Measurements from ENCODE around the gene LRIT3.
A peak's percentile ranks its signal among the peaks of the same experiment; 100 is the strongest.

The LRIT3 gene, protein sequence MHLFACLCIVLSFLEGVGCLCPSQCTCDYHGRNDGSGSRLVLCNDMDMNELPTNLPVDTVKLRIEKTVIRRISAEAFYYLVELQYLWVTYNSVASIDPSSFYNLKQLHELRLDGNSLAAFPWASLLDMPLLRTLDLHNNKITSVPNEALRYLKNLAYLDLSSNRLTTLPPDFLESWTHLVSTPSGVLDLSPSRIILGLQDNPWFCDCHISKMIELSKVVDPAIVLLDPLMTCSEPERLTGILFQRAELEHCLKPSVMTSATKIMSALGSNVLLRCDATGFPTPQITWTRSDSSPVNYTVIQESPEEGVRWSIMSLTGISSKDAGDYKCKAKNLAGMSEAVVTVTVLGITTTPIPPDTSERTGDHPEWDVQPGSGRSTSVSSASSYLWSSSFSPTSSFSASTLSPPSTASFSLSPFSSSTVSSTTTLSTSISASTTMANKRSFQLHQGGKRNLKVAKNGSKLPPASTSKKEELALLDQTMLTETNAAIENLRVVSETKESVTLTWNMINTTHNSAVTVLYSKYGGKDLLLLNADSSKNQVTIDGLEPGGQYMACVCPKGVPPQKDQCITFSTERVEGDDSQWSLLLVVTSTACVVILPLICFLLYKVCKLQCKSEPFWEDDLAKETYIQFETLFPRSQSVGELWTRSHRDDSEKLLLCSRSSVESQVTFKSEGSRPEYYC

DNA sequence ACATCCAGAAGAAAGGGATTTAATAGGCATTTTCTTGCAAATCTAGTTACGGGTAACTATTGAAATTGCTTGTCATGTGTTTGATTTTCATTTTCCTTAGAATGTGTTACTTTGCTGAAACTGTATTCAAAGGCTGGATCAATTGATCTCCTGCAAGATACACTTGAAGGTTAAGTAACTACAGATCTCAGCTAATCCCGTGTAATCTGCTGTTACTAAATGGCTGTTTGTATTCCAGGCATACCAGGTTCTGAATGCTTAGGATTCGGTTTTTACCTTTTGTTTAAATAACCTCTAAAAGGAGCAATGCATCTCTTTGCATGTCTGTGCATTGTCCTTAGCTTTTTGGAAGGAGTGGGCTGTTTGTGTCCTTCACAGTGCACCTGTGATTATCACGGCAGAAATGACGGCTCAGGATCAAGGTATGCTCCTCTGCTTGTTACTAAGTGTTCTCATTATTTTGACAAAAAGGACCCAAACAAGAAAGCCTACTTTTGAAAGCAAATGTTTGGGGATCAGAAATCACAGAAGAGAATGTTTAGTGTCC is at the start of gene LRIT3:
Gene LRIT3, plus strand, starts transcription at position 212 of the 547 bp plus-strand sequence. Its CDS starts 95 bp downstream, at position 307.
- DNase-seq: no peak

DNA sequence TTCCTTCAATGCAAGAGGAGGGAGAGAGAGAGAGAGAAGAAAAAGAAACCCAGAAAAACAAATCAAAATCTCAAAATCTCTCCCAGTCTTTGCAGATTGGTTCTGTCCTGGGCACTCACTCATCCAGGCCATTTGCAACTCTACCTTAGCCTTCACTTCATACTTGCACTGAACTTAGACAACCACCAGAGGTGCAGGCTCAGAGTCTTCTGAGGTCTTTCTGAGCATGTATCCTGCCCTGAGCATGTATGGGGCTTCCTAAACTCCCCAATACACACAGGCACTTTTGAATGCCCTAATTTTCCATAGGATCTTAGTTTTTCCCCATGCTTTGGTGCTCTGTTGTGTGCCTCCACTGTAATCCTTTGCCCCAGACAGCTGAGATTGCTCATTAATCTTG is 49.0 kb upstream of the LRIT3 start:
- DNase-seq: no peak

DNA sequence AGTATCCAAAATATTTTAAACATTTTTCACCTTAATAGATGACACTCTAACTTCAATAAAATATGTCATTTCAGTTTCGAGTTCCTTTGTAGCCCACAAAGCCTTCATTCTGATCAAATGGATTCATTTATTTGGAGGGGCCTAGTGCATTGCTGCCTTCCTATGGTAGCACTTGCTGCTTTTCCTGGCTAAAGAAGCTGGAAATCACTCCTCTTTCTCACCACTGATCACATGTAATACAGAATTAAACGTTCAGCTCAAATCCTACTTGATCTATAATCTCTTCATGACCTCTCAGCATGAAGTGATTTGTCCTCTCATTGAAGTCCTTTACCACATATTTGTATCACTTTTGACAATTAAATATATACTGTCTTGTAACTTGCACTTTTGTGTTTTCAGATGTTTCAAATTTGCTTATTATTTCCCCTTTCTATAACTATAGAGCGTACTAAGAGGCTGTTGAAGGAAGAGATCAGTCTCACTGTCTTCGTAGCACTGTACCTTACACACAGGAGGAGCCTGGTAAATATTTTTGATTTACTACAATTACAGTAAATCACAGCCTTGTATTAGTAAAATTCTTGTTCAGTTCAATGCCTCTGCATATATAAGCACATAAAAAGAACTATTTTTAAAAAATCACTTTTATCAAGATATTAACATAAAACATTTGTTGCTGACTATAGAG is 46.7 kb upstream of the LRIT3 start:
- DNase-seq: peak; percentile 37

DNA sequence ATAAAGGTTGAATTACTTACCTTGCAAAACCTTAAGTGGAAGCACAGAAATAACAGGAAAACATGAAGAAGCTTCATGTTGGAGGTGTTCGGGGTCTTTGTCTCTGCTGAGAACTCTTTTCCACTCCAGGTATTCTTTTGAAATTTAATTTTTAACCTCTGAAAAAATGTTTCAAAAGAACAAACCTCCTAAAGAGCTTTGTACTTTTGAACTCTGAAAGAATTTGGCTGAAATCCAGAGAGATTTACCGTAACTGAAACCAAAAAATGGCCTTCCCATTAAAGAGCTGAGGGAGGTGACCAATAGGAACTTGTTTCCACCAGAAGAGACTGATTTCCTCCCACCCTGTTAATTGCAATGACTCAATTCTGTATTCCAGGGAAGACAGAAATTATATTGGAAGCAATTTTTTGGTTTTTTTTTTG is 46.0 kb upstream of the LRIT3 start, which contains the start of gene CFI:
Gene CFI, minus strand, starts transcription at position 105 of the 425 bp plus-strand sequence. Its CDS starts 28 bp downstream, at position 77.
- DNase-seq: peak; percentile 53

DNA sequence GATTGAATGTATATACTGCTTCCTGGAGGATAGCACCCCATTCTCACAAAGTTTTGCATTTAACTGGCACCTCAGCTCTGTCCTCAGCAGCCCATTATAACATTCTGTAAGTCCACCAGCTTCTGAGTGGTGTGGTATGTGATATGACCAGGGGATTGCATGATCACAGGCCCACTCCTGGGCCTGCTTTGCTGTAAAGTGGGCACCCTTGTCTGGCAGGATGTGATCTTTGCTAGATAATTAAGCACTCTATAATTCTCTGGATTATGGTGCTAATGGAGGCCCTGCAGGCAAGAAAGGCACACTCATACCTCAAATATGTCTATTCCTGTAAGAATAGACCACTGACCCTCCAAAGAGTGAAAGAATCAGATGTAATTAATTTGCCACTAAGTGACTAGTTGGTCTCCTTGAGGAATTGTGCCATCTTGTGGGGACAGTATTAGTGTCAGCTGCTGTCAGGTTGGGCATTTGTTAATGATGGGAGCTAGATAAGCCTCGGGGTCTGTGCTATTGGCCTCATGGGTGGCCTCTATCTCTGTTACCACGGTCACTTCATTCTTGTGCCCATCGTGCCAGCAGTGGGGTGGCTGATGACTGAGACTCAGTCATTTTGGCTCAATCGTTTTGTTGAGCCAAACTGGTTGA is 43.9 kb upstream of the LRIT3 start:
- peak; percentile 47 for DNase-seq

DNA sequence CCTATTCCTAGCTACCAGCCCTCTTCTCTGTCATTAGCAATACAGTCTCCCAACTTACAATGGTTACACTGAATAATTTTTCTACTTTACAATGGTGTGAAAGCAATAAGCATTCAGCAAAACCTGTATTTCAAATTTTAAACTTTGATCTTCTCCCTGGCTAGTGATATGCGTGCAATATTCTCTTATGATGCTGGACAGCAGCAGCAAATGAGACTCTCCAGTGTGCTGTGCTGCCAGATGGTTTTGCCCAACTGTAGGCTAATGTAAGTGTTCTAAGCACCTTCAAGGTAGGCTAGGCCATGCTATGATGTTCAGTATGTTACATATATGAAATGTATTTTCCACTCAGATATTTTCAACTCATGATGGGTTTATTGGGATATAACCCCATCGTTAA is 38.3 kb upstream of the LRIT3 start:
- no peak for DNase-seq

DNA sequence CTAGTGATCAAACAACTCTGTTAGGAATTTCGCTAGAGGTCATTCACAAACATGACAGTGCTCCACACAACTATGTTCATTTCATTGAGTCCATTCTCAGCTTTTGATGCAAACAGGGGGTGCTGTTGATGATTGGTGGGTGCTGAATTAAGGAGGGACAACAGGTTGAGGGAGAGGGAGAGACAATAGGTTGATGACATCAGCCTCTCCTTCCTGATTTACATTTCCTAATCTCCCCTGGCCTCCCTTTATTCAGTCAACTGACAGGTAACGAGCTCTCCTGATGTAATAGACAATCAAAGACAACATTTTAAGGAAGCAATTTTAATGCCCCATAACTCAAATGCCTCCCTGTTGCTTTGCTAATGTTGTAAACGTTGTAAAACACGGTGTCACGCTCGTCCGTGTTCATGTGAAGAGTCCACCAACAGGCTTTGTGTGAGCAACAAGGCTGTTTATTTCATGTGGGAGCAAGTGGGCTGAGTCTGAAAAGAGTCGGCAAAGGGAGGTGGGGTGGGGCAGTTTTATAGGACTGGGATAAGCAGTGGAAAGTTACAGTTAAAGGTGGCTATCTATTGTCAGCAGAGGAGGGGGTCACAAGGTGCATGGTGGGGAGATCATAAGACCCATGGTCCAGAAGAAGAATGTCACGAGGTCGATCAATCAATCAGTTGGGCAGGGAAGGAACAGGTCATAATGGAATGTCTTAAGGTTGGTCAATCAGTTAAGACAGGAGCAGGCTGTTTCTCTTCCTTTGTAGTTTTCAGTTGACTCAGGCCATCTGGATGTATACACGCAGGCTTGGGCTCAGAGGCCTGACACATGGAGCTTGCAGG is 37.1 kb upstream of the LRIT3 start:
- no peak for DNase-seq

DNA sequence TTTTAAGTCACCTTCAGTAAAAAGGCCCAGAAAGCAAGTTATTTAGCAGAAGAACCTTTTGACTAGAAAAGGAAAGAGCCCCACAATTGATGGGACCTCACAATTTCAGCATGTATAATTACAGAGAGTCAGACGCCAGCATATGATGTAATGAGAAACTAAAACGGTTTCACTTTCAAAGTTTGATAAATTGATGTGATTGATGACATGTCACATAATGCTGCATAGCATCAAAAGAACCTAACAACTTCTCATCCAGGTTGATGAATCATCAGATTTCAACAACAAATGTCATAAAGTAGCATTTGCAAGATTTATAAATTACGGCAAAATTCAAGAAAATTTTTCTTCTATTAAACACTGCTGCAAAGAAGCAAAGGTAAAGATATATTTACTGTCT is 36.2 kb upstream of the LRIT3 start:
- DNase-seq: no peak

DNA sequence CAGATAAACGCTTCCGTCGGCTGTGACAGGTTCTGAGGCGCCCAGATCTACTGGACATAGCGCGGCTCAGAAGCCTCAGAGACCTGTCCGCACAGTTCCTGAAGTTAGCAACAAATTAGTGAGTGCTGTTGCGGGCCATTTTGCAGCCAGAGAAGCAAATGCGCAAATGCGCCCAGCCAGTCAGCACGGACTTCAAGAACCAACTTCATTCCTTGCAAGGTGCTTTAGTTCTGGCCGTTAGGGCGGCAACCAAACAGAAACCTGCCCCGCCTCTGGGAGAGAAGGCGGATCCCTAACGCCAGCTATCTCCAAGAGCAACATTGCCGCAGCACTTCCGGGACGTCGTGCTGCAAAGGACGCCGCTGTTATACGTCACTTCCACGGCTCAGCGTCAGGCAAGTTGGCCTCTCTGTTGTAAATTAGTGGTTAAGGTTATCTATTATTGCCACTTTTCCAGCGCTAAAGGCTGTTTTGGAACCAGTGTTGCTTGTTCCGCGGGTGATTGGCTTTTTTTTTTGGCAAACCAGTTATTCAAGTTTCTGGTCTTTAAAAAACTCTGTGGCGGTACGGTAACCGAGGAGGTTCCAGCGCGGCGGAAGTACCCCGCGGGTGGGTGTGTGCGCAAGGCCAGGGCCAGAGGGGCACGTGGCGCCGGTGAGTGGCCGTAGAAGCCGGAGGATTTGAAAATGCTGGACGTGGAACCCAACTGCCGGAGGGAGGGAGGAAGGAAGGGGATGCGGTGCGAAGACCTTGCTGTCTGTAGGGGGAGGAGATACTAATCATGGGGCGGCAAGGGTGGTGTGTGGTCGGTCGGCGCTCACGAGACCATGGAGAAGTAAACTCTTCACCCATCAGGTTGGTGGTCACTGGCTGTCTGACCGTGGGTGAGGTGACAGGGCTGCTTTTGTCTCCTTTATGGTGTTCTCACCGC is 32.5 kb upstream of the LRIT3 start, which contains the start of gene GAR1:
Gene GAR1, plus strand, starts transcription at position 612 of the 931 bp plus-strand sequence. CDS start 403 bp downstream, outside the sequence.
- DNase-seq: peak; percentile 84

DNA sequence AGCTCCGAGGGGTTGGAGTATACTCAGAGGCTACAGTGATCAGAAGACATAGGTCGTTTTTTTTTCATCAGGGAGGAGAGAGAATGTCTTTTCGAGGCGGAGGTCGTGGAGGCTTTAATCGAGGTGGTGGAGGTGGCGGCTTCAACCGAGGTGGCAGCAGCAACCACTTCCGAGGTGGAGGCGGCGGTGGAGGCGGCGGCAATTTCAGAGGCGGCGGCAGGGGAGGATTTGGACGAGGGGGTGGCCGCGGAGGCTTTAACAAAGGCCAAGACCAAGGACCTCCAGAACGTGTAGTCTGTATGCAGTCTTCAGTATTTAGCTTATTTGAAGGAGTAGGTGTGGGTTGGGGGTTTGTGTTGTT is 31.8 kb upstream of the LRIT3 start:
- DNase-seq: no peak

DNA sequence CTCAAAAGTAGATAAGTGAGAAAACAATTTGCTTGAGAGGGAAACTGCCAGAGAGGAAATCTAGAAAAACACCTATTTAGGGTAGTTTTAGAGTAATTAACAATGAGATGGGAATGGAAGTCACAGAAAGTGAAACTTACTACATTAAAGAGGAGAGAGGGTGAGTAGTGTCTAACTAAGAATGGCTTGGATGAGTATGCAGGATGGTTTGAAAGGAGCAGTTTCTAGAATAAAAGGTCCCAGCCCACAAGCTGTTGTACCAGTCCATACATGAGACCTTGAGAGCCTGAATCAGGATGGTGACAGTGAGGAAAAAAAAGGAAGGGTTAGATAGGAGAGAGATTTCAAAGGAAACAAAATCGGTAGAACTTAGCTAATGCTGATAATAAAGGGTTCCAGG is 31.0 kb upstream of the LRIT3 start:
- no peak for DNase-seq

DNA sequence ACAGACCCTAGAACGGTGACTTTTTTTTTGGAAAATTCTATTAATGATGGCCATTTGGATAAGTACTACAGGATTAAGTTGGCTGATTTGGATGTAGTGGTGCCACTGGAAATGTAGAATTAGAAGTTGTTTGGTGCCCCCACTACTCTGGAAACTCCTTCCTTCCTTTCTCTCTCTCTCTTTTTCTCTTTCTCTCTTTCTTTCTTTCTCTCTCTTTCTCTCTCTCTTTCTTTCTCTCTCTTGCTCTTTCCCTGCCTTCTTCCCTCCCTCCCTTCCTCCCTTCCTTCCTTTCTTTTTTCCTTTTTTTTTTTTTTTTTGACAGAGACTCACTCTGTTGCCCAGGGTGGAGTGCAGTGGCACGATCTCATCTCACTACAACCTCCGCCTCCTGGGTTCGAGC is 29.6 kb upstream of the LRIT3 start:
- no peak for DNase-seq

DNA sequence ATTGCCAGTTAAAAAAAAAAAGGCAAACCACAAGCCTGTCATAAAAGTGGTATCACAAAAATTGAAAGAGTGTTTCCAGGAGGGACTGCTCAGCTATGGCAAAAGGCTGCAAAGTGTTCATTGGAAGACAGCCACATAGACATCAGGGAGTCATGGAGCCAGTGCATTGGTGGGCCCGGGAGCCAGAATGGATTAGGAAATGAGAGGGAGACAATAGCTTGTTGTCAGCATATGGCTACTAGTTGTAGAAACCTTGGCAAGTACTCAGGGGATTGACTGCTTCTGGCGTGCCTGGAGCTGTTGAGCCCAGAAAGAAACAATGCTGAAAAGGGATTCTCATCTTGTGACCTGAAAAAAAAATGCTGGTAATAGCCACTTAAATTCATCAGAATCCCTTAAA is 27.3 kb upstream of the LRIT3 start:
- no peak for DNase-seq

DNA sequence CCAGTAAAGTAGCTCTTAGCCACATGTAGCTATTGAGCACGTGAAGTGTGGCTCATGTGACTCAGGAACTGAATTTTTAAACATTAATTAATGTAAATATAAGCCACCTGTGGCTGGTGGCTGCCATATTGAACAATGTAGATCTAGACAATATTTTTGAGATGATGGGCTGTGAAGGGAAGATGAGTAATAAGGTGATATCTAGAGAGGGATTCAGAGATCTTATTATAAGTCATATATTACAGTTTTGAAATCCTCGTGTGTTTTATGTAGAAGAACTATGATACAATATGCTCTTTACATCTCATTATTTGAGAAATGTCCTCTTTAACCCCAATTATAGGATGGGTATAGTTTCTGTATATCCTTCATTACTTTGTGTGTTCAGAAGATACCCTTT is 26.7 kb upstream of the LRIT3 start:
- DNase-seq: no peak

DNA sequence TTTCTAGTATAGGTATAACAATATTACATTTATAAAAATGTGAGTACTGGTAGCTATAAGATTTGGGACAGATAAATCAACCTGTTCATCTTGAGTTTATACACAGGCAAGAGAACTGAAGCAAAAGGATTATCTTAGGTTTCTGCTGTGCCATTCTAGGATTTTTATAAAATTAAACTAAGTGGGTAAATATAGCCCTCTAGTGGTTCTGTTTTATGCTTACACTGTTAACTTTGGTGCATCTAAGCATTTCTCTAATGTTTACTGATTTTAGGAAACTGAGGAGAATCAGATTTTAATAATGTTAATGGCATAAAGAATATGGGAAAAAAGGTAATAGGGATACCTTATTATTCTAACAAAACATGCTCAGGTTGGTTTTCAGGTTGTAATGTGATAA is 21.2 kb upstream of the LRIT3 start:
- peak; percentile 4 for DNase-seq

DNA sequence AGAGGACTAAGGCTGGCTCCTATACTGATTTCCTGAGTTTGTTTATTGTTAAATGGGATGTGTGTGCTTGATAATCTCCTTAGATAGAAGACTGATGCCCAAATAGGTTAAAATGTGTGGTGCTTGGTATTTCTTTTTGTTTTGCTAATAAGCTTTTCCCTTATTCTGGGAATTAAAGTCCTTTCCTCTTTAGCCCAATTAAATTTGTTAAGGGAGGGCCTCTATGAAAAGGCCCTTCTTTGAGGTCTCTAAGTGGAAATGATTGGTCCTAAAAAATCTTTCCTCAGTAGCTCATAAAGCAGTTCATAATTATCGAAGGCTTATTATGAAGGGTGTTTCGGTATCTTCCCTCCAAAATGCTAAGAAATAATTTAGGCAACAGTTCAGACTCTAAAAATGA is 20.2 kb upstream of the LRIT3 start, which contains the start of gene RRH:
Gene RRH, plus strand, starts transcription at position 301 of the 400 bp plus-strand sequence. Its CDS starts 56 bp downstream, at position 357.
- DNase-seq: no peak

DNA sequence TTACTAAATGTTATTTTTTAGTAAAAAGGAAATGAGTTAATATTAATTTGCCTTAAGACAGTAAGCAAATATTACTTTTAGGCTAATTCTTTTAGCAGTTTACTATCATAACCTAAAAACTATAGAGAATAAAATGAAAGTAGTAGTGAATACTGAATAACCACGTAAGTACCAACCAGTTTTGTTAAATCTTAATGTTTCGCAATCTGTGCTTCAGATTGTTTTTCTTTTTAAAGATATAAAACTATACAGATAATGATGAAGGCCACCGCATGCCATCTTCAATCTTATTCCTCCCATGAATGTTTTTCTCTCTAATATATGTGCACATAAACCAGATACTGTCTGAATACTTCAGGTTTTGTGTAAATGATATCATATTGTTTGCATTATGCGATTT is 14.2 kb upstream of the LRIT3 start:
- no peak for DNase-seq

DNA sequence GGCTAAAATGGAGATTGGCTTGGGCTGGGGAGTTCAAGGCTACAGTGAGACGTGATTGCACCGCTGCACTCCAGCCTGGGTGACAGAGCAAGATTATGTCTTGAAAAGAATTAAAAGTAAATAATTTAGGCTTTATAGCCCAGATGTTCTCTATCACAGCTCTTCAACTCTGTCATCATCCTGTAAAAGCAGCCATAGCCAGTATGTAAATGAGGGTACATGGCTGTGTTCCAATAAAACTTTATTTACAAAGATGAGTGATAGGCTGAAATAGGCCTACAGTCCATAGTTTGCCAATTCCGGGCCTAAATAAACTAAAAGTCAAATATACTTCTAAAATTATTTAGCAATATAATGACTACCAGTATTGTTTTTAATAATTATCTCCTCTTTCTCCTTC is 10.9 kb upstream of the LRIT3 start:
- no peak for DNase-seq

DNA sequence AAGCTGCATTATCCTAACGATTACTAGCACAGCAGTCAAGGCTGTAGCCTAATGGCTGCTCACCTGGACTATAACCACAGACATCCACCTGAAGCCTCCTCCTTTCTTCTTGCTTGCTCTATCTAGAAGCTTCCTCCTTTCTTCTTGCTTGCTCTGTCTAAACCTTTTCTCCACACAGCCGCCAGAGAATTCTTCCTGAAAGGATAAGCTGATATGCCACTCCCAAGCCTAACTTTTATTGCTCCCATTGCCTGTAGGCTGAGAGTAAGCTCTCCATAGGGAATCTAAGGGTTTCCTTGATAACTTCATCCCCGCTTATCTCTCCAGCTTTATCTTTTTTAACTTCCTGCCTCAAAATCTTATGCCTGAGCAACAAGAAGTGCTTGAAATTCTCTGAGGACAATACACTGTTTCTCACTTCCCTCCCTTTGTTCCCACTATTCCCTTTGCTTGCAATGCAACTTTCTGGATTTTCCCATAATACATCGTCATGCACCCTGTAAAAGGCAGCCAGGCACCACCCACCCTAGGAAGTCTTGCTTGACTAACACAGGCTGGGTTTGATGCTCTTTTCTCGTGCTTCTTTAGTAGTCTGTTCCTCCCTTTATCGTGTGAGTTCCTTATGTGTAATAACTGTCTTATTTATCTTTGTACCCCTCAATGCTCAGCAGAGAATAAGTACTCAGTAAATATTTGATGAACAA is 1.4 kb upstream of the LRIT3 start:
- no peak for DNase-seq

DNA sequence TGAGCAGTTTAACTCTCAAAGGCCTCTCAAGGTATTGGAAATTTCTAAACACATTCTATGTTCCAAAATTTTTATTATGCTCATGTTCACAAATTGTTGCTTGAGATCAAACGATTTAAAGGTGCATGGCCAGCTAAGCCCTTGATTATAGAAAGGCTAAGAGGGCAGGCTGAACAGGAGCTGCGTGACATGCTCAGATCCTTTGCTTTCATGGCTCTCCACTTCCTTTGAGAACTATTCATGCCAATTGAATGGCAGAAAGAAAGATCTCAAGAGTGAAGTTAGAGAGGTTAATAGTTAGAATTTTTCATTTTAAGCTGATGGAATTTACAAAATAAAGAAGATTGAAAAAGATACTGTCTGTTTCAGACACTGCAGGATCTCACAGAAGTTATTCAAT is 594 bp downstream of the LRIT3 start:
- DNase-seq: no peak

Measured in NCI-H2227 treated with DMSO at 0.1 percent for 48 hours (cell line).